ENCODE results near the gene MARCHF9. TPM values are rescaled to one million over a fixed set of nuclear protein-coding genes. Genes with fewer than 3 reads are reported as not detected.
A peak's percentile ranks its signal among the peaks of the same experiment; 100 is the strongest.

Gene MARCHF9
- total RNA-seq, 1 experiment from 2014 or later, result 12.5 TPM

GRCh38 chr12:57734591-57734990, 20.3 kb upstream of the MARCHF9 start:
- in situ Hi-C loops (cut with HindIII; ENCODE audit: low pct_unique_long_range_greater_than_20kb, low sequenced_read_pairs), result no loop called here
- DNase-seq (ENCODE audit: low read depth, low spot score), result no peak

- no peak for DNase-seq (ENCODE audit: low read depth, low spot score)
- in situ Hi-C loops (cut with HindIII; ENCODE audit: low pct_unique_long_range_greater_than_20kb, low sequenced_read_pairs), result no loop called here
Measured at GRCh38 chr12:57735198-57735855, 19.6 kb upstream of the MARCHF9 start.

DNA sequence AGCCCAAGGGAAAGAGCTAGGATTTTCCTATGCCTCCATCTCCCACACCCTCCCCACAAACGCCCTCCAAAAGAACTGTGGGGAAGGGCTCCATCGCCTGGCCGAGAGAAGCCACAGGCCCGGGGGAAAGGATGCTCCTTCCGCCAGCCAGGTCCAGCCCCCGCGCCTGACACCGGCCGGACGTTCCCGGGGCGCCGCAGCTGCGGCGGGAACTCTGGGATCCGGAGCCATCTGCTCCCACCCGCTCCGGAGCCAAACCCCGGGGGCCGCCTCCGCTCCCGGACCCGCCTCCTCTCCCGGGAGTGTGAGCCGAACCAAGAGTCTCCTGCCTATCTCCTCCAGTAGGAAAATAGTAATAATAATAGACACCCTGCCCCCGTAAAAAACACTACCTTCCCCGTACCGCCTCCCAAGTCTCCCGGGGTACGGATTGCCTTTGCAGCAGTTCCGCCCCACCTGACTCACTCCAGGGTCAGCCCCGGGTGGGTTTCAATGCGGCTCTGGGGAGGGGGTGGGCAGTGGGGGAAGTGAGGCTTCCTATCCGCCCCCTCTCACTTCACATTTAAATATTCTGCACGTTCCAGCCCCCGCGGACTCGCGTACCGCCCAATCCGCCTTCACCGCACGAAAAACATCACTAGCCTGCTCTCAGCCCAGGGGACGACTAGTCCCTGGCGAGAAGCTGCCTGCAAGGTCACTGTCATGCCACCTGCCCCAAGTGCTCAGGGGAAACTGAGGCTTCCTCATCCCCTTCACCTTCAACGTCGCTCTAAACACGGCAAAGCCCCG, 18.8 kb upstream of the MARCHF9 start:
- DNase-seq (ENCODE audit: low read depth, low spot score), result peak; percentile 59

GRCh38 chr12:57736741-57737466, 18.0 kb upstream of the MARCHF9 start:
- in situ Hi-C loops (cut with HindIII; ENCODE audit: low pct_unique_long_range_greater_than_20kb, low sequenced_read_pairs), result no loop called here
- no peak for DNase-seq (ENCODE audit: low read depth, low spot score)

More for the DNA sequence above, 18.8 kb upstream of the MARCHF9 start:
- in situ Hi-C loops (cut with HindIII; ENCODE audit: low pct_unique_long_range_greater_than_20kb, low sequenced_read_pairs), result no loop called here

- DNase-seq (ENCODE audit: low read depth, low spot score), result no peak
- in situ Hi-C loops (cut with HindIII; ENCODE audit: low pct_unique_long_range_greater_than_20kb, low sequenced_read_pairs), result no loop called here
Measured at GRCh38 chr12:57737467-57738460, 17.1 kb upstream of the MARCHF9 start.

DNA sequence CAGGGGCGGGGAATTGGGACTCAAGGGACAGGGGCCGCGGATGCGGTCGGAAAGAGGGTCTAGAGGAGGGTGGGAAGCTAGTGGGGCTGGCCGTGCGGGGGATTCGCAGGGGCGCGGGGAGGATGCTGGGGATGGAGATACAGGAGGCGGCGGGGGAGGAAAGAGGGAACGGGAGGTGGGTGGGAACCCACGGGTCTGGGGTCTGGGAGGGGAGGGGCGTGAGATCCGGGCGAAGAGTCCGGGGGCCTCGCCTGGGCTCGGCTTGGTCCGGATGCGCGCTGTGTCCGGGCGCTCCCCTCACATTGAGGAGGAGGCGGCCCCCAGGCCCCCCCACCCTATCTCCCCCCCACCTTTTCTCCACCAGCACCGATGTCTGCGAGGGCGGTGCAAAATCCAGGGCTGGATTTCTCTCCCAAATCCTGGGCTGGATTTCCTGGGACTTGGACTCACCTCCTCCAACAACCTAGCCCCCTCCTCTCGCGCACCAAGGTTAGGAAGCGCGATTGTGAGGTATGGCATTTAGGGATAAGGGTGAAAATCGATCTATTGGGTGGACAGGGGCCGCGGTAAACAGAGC, 16.2 kb upstream of the MARCHF9 start, which contains the start of gene AGAP2:
Gene AGAP2, minus strand, starts transcription at position 82 of the 577 bp plus-strand sequence. CDS start 496 bp downstream, outside the sequence.
- peak; percentile 49 for DNase-seq (ENCODE audit: low read depth, low spot score)
- in situ Hi-C loops (cut with HindIII; ENCODE audit: low pct_unique_long_range_greater_than_20kb, low sequenced_read_pairs), result no loop called here

DNA sequence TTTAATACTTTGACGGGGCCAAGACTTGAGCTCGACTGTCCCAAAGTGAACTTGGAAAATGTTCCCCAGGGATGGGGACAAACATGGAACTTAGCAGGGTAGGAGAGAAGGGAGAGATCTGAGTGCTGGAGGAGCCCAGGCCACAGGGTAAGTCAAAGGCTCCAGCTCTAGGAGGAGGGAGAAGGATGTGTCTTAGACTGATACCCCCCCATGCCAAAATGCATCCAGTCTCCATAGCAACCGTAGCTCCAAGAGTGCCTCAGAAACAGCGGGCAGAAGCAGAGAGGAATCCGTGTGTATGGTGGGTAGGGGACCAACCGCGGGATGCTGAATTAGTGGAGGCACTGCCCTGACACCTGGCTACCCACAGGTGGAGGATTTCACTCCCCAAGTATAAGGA, 15.5 kb upstream of the MARCHF9 start:
- no peak for DNase-seq (ENCODE audit: low read depth, low spot score)
- in situ Hi-C loops (cut with HindIII; ENCODE audit: low pct_unique_long_range_greater_than_20kb, low sequenced_read_pairs), result no loop called here

GRCh38 chr12:57739914-57740538, 14.9 kb upstream of the MARCHF9 start:
- DNase-seq (ENCODE audit: low read depth, low spot score), result no peak
- in situ Hi-C loops (cut with HindIII; ENCODE audit: low pct_unique_long_range_greater_than_20kb, low sequenced_read_pairs), result no loop called here

DNA sequence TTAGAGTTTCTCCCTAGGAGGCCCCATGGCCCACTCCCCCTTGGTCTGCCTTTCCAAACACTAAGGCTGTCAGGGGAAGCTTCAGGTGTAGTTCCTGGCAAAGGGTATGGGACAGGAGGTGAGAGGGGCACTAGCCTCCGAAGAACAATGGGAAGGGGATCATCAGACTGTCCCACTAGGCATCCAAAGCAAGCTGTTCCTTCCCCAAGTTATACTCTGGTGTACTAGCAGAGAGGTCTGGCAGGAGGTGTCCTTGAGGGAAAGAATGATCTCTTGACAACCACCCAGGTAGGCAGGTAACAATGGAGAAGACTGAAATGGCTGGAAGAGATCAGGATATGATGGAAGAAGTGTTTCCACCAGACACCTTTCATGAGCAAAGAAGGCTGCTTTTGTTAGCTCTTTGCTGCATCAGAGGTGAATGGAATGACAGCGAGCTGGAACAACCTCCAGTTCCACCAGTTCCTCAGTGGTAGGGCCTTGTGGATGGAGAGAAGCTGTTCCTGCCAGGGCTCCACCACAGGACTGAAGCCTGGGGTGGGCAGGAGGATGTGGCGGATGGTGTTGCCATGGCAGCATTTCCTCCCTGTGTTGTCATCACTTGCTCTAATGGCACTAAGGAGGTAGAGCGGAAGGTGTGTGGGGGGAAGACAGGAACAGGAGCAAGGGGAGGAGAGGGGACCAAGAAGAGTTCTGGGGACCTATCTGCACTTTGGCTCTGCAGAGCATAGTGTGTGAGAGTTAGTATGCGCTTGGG, 14.1 kb upstream of the MARCHF9 start:
- DNase-seq (ENCODE audit: low read depth, low spot score), result no peak
- in situ Hi-C loops (cut with HindIII; ENCODE audit: low pct_unique_long_range_greater_than_20kb, low sequenced_read_pairs), result no loop called here

DNA sequence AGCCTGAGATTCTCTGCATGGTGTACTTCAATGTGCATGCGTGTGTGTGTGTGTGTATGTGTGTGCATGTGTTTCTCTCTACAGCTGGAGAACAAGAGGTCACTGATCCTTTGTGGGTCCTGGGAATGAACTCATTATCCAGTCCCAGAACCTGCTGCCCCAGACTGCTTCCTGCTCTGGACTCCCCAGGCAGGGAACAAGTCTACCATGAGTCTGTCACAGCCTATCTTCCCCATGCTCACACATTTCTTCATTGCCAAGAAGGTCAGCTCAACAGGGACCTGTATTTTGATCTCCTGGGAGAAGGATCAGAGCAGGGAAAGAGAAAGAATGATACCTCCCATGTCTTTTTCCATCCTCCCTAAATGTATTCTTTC, 13.5 kb upstream of the MARCHF9 start:
- in situ Hi-C loops (cut with HindIII; ENCODE audit: low pct_unique_long_range_greater_than_20kb, low sequenced_read_pairs), result no loop called here
- no peak for DNase-seq (ENCODE audit: low read depth, low spot score)

DNA sequence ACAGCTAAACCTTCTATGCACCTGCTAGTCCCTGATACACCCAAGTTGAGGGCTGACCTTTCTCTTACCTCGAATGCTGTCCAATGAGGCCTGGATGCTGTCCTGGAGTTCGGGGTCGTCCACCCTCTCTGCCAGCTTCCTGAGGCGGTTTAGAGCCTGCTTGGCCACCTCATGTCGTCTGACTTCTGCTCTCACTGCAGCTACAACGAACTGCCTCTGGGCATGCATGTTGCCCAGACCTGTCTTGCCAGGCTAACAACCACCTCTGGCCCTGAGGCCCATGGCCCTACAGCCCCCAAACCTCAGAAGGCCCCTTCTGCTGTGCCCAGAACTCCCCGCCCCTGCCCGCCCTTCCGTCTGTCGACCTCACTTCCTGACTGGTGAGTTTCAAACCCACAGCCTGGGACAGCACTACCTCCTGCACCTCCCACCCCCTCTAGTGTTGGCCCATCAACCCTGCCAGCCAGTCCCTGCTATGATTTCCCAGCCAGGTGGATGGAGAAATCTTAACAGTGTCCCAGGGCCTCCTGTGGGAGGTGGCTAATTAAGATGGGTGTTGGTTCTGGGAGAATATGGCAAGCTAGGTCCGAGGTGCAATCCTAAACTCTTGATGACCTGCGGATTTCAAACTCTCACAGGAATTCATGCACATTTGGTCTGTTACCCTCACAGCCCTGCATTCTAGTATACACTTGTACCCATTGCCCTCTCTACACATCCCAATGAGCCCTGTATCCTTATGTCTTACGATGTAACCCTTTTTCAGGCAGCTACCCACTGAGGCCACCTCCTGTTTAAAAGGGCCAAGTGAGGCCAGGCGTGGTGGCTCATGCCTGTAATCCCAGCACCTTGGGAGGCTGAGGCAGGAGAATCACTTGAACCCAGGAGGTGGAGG, 12.8 kb upstream of the MARCHF9 start:
- in situ Hi-C loops (cut with HindIII; ENCODE audit: low pct_unique_long_range_greater_than_20kb, low sequenced_read_pairs), result no loop called here
- peak; percentile 56 for DNase-seq (ENCODE audit: low read depth, low spot score)

DNA sequence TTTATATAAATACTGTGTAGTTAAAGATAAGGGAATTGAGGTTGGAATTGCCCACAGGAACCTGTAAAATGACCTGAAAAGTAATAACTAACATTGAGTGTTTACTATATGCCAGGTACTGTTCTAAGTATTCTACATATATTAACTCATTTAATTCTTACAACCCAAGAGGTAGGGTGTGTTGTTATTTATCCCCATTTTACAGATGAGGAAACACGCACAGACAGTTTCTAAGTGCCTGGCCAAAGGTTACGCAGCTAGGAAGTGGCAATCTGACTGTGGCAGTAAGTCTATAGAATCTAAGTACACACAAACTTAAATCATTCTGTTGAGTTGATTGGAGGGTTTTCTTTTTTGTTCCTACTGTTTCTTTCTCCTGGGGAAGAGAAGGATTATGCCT, 11.1 kb upstream of the MARCHF9 start:
- no peak for DNase-seq (ENCODE audit: low read depth, low spot score)
- in situ Hi-C loops (cut with HindIII; ENCODE audit: low pct_unique_long_range_greater_than_20kb, low sequenced_read_pairs), result no loop called here

- in situ Hi-C loops (cut with HindIII; ENCODE audit: low pct_unique_long_range_greater_than_20kb, low sequenced_read_pairs), result no loop called here
- DNase-seq (ENCODE audit: low read depth, low spot score), result no peak
Measured at GRCh38 chr12:57744194-57744776, 10.6 kb upstream of the MARCHF9 start.

- in situ Hi-C loops (cut with HindIII; ENCODE audit: low pct_unique_long_range_greater_than_20kb, low sequenced_read_pairs), result no loop called here
- DNase-seq (ENCODE audit: low read depth, low spot score), result peak; percentile 99
Measured at GRCh38 chr12:57744777-57745484, 10.0 kb upstream of the MARCHF9 start, which contains the start of gene TSPAN31. Gene TSPAN31, plus strand, starts transcription at chr12:57745039. Its CDS starts 116 bp downstream, at chr12:57745155.

All from SK-MEL-5 (cell line).